ENCODE results near the gene PIK3CB. TPM values are rescaled to one million over a fixed set of nuclear protein-coding genes. Genes with fewer than 3 reads are reported as not detected.

PIK3CB gene
- total RNA-seq, 2 donors from 2014 or later, result 43.4 to 51.5 TPM

GRCh38 chr3:138768946-138769345, 65.8 kb downstream of the PIK3CB start:
- Histone ChIP-seq H3K27ac (no peak overlapping the region), H3K9me3 (no peaks in the 10 kb centered on the region), H3K36me3 (no peaks in the 10 kb centered on the region), H3K27me3 (no peaks in the 10 kb centered on the region), H3K9ac (ENCODE audit: low read depth in 2 of 2, low read length in 2 of 2) (no peak overlapping the region), H3K4me3 (no peak overlapping the region), H3K4me1 (no peaks in the 10 kb centered on the region)
- intact Hi-C loops (cut with DNase I), result no loop called here
- no peak for TF ChIP-seq CTCF (IDR thresholded peaks at IDR 0.05)
- DNase-seq, result no peak

- Histone ChIP-seq H3K9me3 (no peaks in the 10 kb centered on the region), H3K4me3 (no peak overlapping the region), H3K9ac (ENCODE audit: low read depth in 2 of 2, low read length in 2 of 2) (no peak overlapping the region), H3K36me3 (no peaks in the 10 kb centered on the region), H3K27ac (no peak overlapping the region), H3K4me1 (no peaks in the 10 kb centered on the region), H3K27me3 (no peaks in the 10 kb centered on the region)
- TF ChIP-seq CTCF (IDR thresholded peaks at IDR 0.05), result no peak
- intact Hi-C loops (cut with DNase I), result no loop called here
- no peak for DNase-seq
These were observed 66.6 kb downstream of the PIK3CB start for GRCh38 chr3:138768125-138768524.

- Histone ChIP-seq H3K27me3 (no peaks in the 10 kb centered on the region), H3K9ac (ENCODE audit: low read depth in 2 of 2, low read length in 2 of 2) (no peak overlapping the region), H3K36me3 (no peaks in the 10 kb centered on the region), H3K9me3 (no peaks in the 10 kb centered on the region), H3K4me3 (no peak overlapping the region), H3K4me1 (no peaks in the 10 kb centered on the region), H3K27ac (no peak overlapping the region)
- intact Hi-C loops (cut with DNase I), result no loop called here
- no peak for DNase-seq
- TF ChIP-seq CTCF (IDR thresholded peaks at IDR 0.05), result no peak
These were observed 67.1 kb downstream of the PIK3CB start for GRCh38 chr3:138767498-138768104.

- no peak for TF ChIP-seq CTCF (IDR thresholded peaks at IDR 0.05)
- Histone ChIP-seq H3K27ac (no peak overlapping the region), H3K9me3 (no peaks in the 10 kb centered on the region), H3K27me3 (no peaks in the 10 kb centered on the region), H3K4me3 (no peak overlapping the region), H3K4me1 (no peaks in the 10 kb centered on the region), H3K36me3 (no peaks in the 10 kb centered on the region), H3K9ac (ENCODE audit: low read depth in 2 of 2, low read length in 2 of 2) (no peak overlapping the region)
- intact Hi-C loops (cut with DNase I), result no loop called here
- no peak for DNase-seq
These were observed 73.7 kb downstream of the PIK3CB start for GRCh38 chr3:138761002-138761401.

GRCh38 chr3:138748190-138748589, 86.5 kb downstream of the PIK3CB start:
- no peak for TF ChIP-seq CTCF (IDR thresholded peaks at IDR 0.05)
- H3K9me3 ChIP-seq, result no peaks in the 10 kb centered on the region
- no peak overlapping the region for H3K27ac ChIP-seq
- no peaks in the 10 kb centered on the region for H3K36me3 ChIP-seq
- H3K4me3 ChIP-seq, result no peak overlapping the region
- no peak for DNase-seq
- H3K4me1 ChIP-seq, result no peaks in the 10 kb centered on the region
- H3K27me3 ChIP-seq, result no peaks in the 10 kb centered on the region
- intact Hi-C loops (cut with DNase I), result no loop called here
- no peak overlapping the region for H3K9ac ChIP-seq (ENCODE audit: low read depth in 2 of 2, low read length in 2 of 2)

Measured in colonic mucosa (tissue), 4 donors.